GM18868 (cell line): Measurements from ENCODE around the gene PLCG1.
"Not testable (repeated sequence)": the region's sequence is repeated elsewhere in the genome, so short reads cannot be mapped to it uniquely, and the experiment has no call there.

Source experiments
- ATAC-seq: cut with Tn5 transposase; IDR thresholded peaks from one replicate; pipeline ENCODE4 v1.9.1; 2021; ENCODE audit warnings: mild to moderate bottlenecking, moderate library complexity; ENCODE audit not compliant: unreplicated experiment

Gene PLCG1

GRCh38 chr20:41124451-41125094 lies 12.8 kb upstream of the PLCG1 start:
- ATAC-seq: no peak

GRCh38 chr20:41125530-41126457 lies 11.5 kb upstream of the PLCG1 start:
- no peak for ATAC-seq

- ATAC-seq: no peak
Observed at GRCh38 chr20:41126719-41127118, 10.6 kb upstream of the PLCG1 start.

GRCh38 chr20:41128317-41128716 lies 9.0 kb upstream of the PLCG1 start:
- ATAC-seq: not testable (repeated sequence)

- peak; percentile 66 for ATAC-seq
Observed at GRCh38 chr20:41131594-41132387, 5.6 kb upstream of the PLCG1 start.

GRCh38 chr20:41132388-41132775 lies 5.0 kb upstream of the PLCG1 start:
- ATAC-seq: not testable (repeated sequence)

- peak; percentile 46 for ATAC-seq
Observed at GRCh38 chr20:41133709-41134361, 3.5 kb upstream of the PLCG1 start.

GRCh38 chr20:41134362-41135186 lies 2.8 kb upstream of the PLCG1 start:
- no peak for ATAC-seq

GRCh38 chr20:41135187-41135887 lies 2.0 kb upstream of the PLCG1 start:
- ATAC-seq: no peak

- no peak for ATAC-seq
Observed at GRCh38 chr20:41135888-41136679, 1.3 kb upstream of the PLCG1 start.

- peak; percentile 1 for ATAC-seq
Observed at GRCh38 chr20:41137614-41138474, 501 bp downstream of the PLCG1 start.

GRCh38 chr20:41138475-41139226 lies 1.3 kb downstream of the PLCG1 start:
- no peak for ATAC-seq

GRCh38 chr20:41139227-41140093 lies 2.1 kb downstream of the PLCG1 start:
- no peak for ATAC-seq

GRCh38 chr20:41140226-41141133 lies 3.1 kb downstream of the PLCG1 start:
- no peak for ATAC-seq
